ENCODE data around the gene KIF26B.

- TF ChIP-seq EZH2phosphoT487 (IDR thresholded peaks at IDR 0.05; ENCODE audit: borderline replicate concordance, low read length) = no peak
- no peak for TF ChIP-seq CTCF (conservative IDR thresholded peaks at IDR 0.05; ENCODE audit: low read depth, low read length)
Observed at GRCh38 chr1:245704765-245705164, 550.0 kb downstream of the KIF26B start.
